Sigmoid colon (tissue), 7 donors: ENCODE measurements around the gene HACD2. TPM values are rescaled to one million over a fixed set of nuclear protein-coding genes. Genes with fewer than 3 reads are reported as not detected.

ENCODE experiments used
- DNase-seq: peaks from one replicate; pipeline ENCODE4 v3.0.0-alpha.2; 2019
- H3K27ac ChIP-seq, 4 donors: fragments of 200-600 bp; sonication (generic); one replicate each; pipeline ENCODE4 v1.5.1; 2016 to 2019; ENCODE audit warnings: mild to moderate bottlenecking in 1 of 4
- H3K27me3 ChIP-seq, 3 donors: fragments of 200-600 bp; sonication (generic); one replicate each; pipeline ENCODE4 v1.5.1; 2019; ENCODE audit warnings: mild to moderate bottlenecking in 1 of 3
- H3K36me3 ChIP-seq, 4 donors: fragments of 200-600 bp; sonication (generic); one replicate each; pipeline ENCODE4 v1.5.1; 2016 to 2019
- H3K4me1 ChIP-seq, 4 donors: fragments of 200-600 bp; sonication (generic); one replicate each; pipeline ENCODE4 v1.5.1; 2017 to 2019
- H3K4me3 ChIP-seq, 4 donors: fragments of 200-600 bp; sonication (generic); one replicate each; pipeline ENCODE4 v1.5.1; 2017 to 2019; ENCODE audit warnings: mild to moderate bottlenecking in 2 of 4, moderate library complexity in 1 of 4
- H3K9me3 ChIP-seq, 4 donors: fragments of 200-600 bp in 3 of 4; sonication (generic) in 3 of 4; one replicate each; pipeline versions ENCODE4 v1.5.1 to v1.6.1; 2013 to 2019
- EP300 ChIP-seq, 4 donors: sonication (generic); formaldehyde crosslinking; IDR thresholded peaks; one replicate each; pipeline ENCODE4 v1.6.1; 2017; ENCODE audit warnings: antibody characterized with exemption in 4 of 4
- POLR2A ChIP-seq, 2 donors: fragments of 450-650 bp; IDR thresholded peaks; one replicate each; pipeline ENCODE4 v1.6.1; 2016; ENCODE audit warnings: antibody characterized with exemption in 2 of 2, mild to moderate bottlenecking in 2 of 2, moderate library complexity in 2 of 2
- POLR2AphosphoS5 ChIP-seq, 4 donors: sonication (generic); formaldehyde crosslinking; IDR thresholded peaks; one replicate each; pipeline ENCODE4 v1.6.1; 2017; ENCODE audit warnings: antibody characterized with exemption in 4 of 4
- WGBS, 2 donors: extraction: QIAGEN DNeasy Blood & Tissue Kit; methylation state at CpG; one replicate each; pipeline ENCODE4 v1.1.7; 2013; 5-methylcytosine and 5-hydroxymethylcytosine counted together
- intact Hi-C: fragments of 100-400 bp; cut with DNase I; formaldehyde crosslinking; loops from one replicate; pipeline ENCODE4 v1.15.1; 2023
- polyA plus RNA-seq, 3 donors: library from polyadenylated mRNA; stranded (reverse); fragments of 200-250 nt; gene quantifications; one replicate each; pipeline ENCODE4 v1.2.3, GENCODE V29; 2013
- total RNA-seq, 4 donors: library from RNA; depleted of rRNA; stranded (reverse); fragments of >200 nt; gene quantifications; one replicate each; pipeline ENCODE4 v1.1.0, GENCODE V29; 2016
- TF ChIP-seq, protein P1 (sequence below), 4 experiments: fragments of 450-650 bp in 3 of 4; fragments of 200-600 bp in 1 of 4; IDR thresholded peaks; one replicate each; pipeline ENCODE4 v1.5.1; 2016 to 2019; ENCODE audit warnings: antibody characterized with exemption in 4 of 4, mild to moderate bottlenecking in 3 of 4, moderate library complexity in 2 of 4
- donor health status: healthy with polysubstance abuse.
- donor health status: Bipolar disorder and iron deficiency.
- donor health status: healthy.

Gene HACD2
- total and polyA plus RNA-seq, 7 donors, result 6.6 to 26.4 (median 18.6) TPM

DNA sequence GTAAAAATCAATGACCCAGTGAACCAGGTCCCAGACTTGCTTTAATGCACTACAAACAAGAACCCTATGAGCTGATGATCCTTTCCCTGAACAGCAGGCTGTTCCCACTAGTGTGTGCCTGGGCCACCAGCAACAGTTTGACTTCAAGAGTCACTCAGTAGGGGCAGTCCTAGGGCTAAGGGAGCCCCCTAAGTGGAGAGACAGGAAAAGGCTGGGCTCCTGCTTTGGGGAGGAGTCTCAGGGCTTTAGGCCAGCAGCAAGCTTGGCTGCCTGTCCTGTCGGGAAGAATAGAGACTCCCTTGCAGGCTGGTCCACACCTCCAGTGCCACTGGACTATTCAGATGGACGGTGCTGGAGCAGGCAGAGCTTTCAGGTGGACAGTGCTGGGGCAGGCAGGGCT, 106.5 kb downstream of the HACD2 start:
- DNase-seq, result no peak
- TF ChIP-seq EP300 (IDR thresholded peaks at IDR 0.05) (no peak), POLR2AphosphoS5 (IDR thresholded peaks at IDR 0.05) (no peak), POLR2A (IDR thresholded peaks at IDR 0.05) (no peak)
- TF ChIP-seq, protein P1, sequence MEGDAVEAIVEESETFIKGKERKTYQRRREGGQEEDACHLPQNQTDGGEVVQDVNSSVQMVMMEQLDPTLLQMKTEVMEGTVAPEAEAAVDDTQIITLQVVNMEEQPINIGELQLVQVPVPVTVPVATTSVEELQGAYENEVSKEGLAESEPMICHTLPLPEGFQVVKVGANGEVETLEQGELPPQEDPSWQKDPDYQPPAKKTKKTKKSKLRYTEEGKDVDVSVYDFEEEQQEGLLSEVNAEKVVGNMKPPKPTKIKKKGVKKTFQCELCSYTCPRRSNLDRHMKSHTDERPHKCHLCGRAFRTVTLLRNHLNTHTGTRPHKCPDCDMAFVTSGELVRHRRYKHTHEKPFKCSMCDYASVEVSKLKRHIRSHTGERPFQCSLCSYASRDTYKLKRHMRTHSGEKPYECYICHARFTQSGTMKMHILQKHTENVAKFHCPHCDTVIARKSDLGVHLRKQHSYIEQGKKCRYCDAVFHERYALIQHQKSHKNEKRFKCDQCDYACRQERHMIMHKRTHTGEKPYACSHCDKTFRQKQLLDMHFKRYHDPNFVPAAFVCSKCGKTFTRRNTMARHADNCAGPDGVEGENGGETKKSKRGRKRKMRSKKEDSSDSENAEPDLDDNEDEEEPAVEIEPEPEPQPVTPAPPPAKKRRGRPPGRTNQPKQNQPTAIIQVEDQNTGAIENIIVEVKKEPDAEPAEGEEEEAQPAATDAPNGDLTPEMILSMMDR (IDR thresholded peaks at IDR 0.05), result no peak
- Histone ChIP-seq H3K4me3 (no peak overlapping the region), H3K36me3 (no peaks in the 10 kb centered on the region), H3K27me3 (no peaks in the 10 kb centered on the region), H3K27ac (no peak overlapping the region), H3K4me1 (no peaks in the 10 kb centered on the region), H3K9me3 (no peaks in the 10 kb centered on the region)
- 42 to 60% methylated on average over 2 of the region's 2 CpGs for WGBS, 2 donors
- intact Hi-C loops, result no loop called here

DNA sequence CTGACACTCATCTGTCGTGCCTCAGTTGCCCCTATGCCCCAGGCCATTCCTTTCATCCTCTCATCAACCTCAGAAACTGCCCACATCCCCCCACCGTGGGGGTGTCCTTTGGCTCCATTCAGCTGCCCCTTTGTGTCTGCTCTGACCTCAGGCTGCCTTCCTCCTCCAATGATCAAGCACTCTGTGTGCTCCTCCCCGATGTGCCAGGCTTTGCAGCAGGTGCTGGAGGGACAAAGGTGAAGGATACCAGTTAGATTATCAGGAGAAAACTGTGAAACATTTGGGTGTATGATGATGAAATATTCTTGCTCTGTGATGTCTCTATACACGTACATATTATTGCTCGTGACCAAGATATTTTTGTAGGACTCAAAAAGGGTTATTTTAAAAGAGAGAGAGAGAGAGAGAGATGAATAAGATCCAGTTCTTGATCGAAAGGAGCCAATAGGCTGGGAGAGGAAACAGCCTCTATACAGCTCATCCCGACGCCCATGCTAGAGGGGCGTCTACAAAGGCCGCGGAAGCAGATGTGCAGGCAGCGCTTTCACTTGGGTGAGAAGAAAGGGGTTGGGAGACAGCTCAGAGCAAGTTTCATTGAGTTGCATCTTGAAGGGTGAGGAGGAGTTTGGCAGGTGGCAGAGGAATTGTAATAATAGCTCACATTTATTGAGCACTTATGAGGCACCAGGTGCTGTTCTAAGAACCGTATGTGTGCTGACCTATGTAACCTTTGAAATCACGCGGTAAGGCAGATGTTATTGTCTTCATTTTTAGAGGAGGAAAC, 107.7 kb downstream of the HACD2 start:
- DNase-seq, result no peak
- Histone ChIP-seq H3K9me3 (no peaks in the 10 kb centered on the region), H3K4me1 (no peaks in the 10 kb centered on the region), H3K36me3 (no peaks in the 10 kb centered on the region), H3K27ac (no peak overlapping the region), H3K4me3 (no peak overlapping the region), H3K27me3 (no peaks in the 10 kb centered on the region)
- TF ChIP-seq POLR2AphosphoS5 (IDR thresholded peaks at IDR 0.05) (no peak), POLR2A (IDR thresholded peaks at IDR 0.05) (no peak), EP300 (IDR thresholded peaks at IDR 0.05) (no peak)
- TF ChIP-seq, protein P1 (IDR thresholded peaks at IDR 0.05), result no peak
- 53 to 77% methylated on average over 15 of the region's 15 CpGs for WGBS, 2 donors
- intact Hi-C loops, result loop anchor here (2.0 kb wide), 1 partner anchor 14 kb away; no protein-coding TSS in a partner anchor

DNA sequence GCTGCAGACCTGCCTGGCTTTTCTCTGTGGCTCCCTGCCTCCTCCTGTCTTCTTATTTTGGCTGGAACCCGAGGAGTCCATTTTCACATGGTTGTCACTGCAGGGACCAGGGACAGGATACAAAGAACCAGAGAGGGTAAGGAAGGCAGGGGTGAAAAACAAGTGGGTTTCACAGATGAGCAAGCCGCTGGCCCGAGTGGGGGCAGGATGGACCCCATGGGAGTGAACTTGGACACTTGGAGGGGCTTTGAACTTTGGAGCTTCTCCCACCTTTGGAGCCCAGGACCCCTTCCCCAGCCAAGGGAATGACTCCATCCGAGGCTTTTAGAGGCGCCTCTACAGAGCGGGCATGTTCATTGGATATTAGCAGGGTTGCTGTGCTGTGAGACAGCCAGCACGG, 109.1 kb downstream of the HACD2 start:
- no peaks in the 10 kb centered on the region for H3K36me3 ChIP-seq
- no peaks in the 10 kb centered on the region for H3K4me1 ChIP-seq
- no peak for DNase-seq
- intact Hi-C loops, result loop anchor here (2.0 kb wide), 1 partner anchor 13 kb away; no protein-coding TSS in a partner anchor
- WGBS, 2 donors, result 83 to 88% methylated on average over 7 of the region's 7 CpGs
- no peak overlapping the region for H3K27ac ChIP-seq
- TF ChIP-seq POLR2A (IDR thresholded peaks at IDR 0.05) (no peak), EP300 (IDR thresholded peaks at IDR 0.05) (no peak), POLR2AphosphoS5 (IDR thresholded peaks at IDR 0.05) (no peak)
- TF ChIP-seq, protein P1 (IDR thresholded peaks at IDR 0.05), result no peak
- H3K9me3 ChIP-seq, result no peaks in the 10 kb centered on the region
- no peaks in the 10 kb centered on the region for H3K27me3 ChIP-seq
- H3K4me3 ChIP-seq, result no peak overlapping the region

DNA sequence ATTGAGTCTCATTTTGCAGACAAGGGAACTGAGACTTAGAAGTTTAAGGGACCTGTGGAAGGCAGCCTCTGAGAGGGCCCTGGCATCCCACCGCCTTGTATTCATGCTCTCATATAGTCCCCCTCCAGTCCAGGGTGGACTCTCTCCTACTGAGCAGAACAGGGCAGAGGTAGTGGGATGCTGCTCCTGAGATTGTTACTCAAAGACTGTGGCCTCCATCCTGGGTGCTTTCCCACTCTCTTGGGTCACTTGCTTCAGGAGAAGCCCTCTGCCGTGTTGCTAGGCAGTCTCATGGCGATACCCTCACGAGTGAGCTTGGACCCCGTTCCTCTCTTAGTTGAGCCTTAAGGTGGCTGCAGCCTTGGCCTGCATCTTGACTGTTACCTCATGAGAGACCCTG, 113.7 kb downstream of the HACD2 start:
- intact Hi-C loops, result no loop called here
- DNase-seq, result no peak

More for the DNA sequence above, 113.7 kb downstream of the HACD2 start:
- no peak overlapping the region for H3K27ac ChIP-seq
- H3K4me3 ChIP-seq, result no peak overlapping the region
- no peaks in the 10 kb centered on the region for H3K9me3 ChIP-seq
- no peaks in the 10 kb centered on the region for H3K36me3 ChIP-seq
- H3K4me1 ChIP-seq, result no peaks in the 10 kb centered on the region
- 95 to 97% methylated on average over 5 of the region's 5 CpGs for WGBS, 2 donors
- no peaks in the 10 kb centered on the region for H3K27me3 ChIP-seq
- TF ChIP-seq, protein P1 (IDR thresholded peaks at IDR 0.05), result no peak
